GM12878 (cell line): Measurements from ENCODE around the gene ROM1. TPM values are rescaled to one million over a fixed set of nuclear protein-coding genes. Genes with fewer than 3 reads are reported as not detected.

Experiments
- ATAC-seq: fragments of 200-7000 bp; cut with Tn5 transposase; 3 replicates; pipeline ENCODE4 v1.9.1; 2020; ENCODE audit warnings: mild to moderate bottlenecking, moderate library complexity
- BruUV-seq: library from RNA; stranded (reverse); fragments of 400-500 nt; replicated peaks from 2 replicates; lab custom pipeline; 2021; lab: Mats Ljungman, UMichigan
- CTCF ChIA-PET: fragments of 300-600 bp; sonication (Branson Sonifier 250); formaldehyde crosslinking; extraction: SDS; loops from one replicate; lab custom pipeline; 2021; ENCODE audit warnings: inconsistent platforms; lab: Yijun Ruan, JAX
- POLR2A ChIA-PET: fragments of 350-600 bp; formaldehyde crosslinking; extraction: SDS; loops from one replicate; lab custom pipeline; 2021; ENCODE audit warnings: inconsistent platforms; lab: Charles Lee
- RAD21 ChIA-PET: fragments of 300-600 bp; sonication (Branson Sonifier 250); formaldehyde crosslinking; loops from one replicate; lab custom pipeline; 2023; ENCODE audit warnings: antibody characterized with exemption; ENCODE audit not compliant: unreplicated experiment; lab: Charles Lee
- SMC1A ChIA-PET: fragments of 300-600 bp; sonication (Branson Sonifier 250); formaldehyde crosslinking; loops from one replicate; lab custom pipeline; 2023; ENCODE audit not compliant: unreplicated experiment, uncharacterized antibody; lab: Charles Lee
- DNase-seq: peaks from one replicate; pipeline ENCODE4 v3.0.0-alpha.2; 2011; ENCODE audit warnings: low read depth, low spot score
- FAIRE-seq: peaks from 3 replicates; lab custom pipeline; 2011; peaks lifted over from hg19 to GRCh38; lab: Jason Lieb, UNC
- H2AFZ ChIP-seq: 2 replicates; pipeline ENCODE4 v1.6.0; 2011; ENCODE audit warnings: low read depth, low read length, control low read depth; ENCODE audit not compliant: control insufficient read depth
- H3K27ac ChIP-seq: 2 replicates; pipeline ENCODE4 v1.5.1; 2011; ENCODE audit warnings: control low read depth; ENCODE audit not compliant: control insufficient read depth, insufficient read depth
- H3K27me3 ChIP-seq, 2 experiments: replicated peaks in 1 of 2; 2 replicates each; pipeline versions ENCODE4 v1.6.0 to v1.6.1; 2011; ENCODE audit warnings: low read length in 1 of 2; ENCODE audit not compliant: control insufficient read depth in 2 of 2, insufficient read depth in 2 of 2
- H3K36me3 ChIP-seq, 2 experiments: 2 replicates each; pipeline ENCODE4 v1.5.1; 2011; ENCODE audit warnings: low read length in 1 of 2; ENCODE audit not compliant: control insufficient read depth in 2 of 2, insufficient read depth in 2 of 2
- H3K4me1 ChIP-seq: 2 replicates; pipeline ENCODE4 v1.6.1; 2011; ENCODE audit warnings: mild to moderate bottlenecking, low read length, moderate library complexity, mixed read lengths; ENCODE audit not compliant: control insufficient read depth, insufficient read depth
- H3K4me2 ChIP-seq: 2 replicates; pipeline ENCODE4 v1.6.0; 2011; ENCODE audit warnings: control low read depth; ENCODE audit not compliant: control insufficient read depth, insufficient read depth
- H3K4me3 ChIP-seq: fragments of 200-600 bp; sonication (generic); 2 replicates; pipeline ENCODE4 v1.5.1; 2016
- H3K79me2 ChIP-seq: 2 replicates; pipeline ENCODE4 v1.6.0; 2011; ENCODE audit warnings: low read length; ENCODE audit not compliant: control insufficient read depth, insufficient read depth
- H3K9ac ChIP-seq: 2 replicates; pipeline ENCODE4 v1.8.0; 2011; ENCODE audit warnings: low read length, control low read depth, mixed read lengths; ENCODE audit not compliant: control insufficient read depth, insufficient read depth
- H3K9me3 ChIP-seq: replicated peaks from 3 replicates; pipeline ENCODE4 v1.5.1; 2011; ENCODE audit warnings: mild to moderate bottlenecking, low read length; ENCODE audit not compliant: control insufficient read depth, insufficient read depth
- H4K20me1 ChIP-seq: 2 replicates; pipeline ENCODE4 v1.6.0; 2011; ENCODE audit not compliant: control insufficient read depth, insufficient read depth
- ATF2 ChIP-seq: IDR thresholded peaks from 2 replicates; pipeline ENCODE4 v1.6.1; 2012; ENCODE audit warnings: low read length, inconsistent platforms
- E2F4 ChIP-seq: IDR thresholded peaks from 2 replicates; pipeline ENCODE4 v1.6.1; 2012; ENCODE audit warnings: low read depth, low read length, improper control_type of control experiment
- MEF2B ChIP-seq: fragments of 450-650 bp; IDR thresholded peaks from 2 replicates; pipeline ENCODE4 v1.6.1; 2018; ENCODE audit warnings: mild to moderate bottlenecking, moderate library complexity; ENCODE audit not compliant: partially characterized antibody, poor library complexity, severe bottlenecking
- TBL1XR1 ChIP-seq: IDR thresholded peaks from 2 replicates; pipeline ENCODE4 v1.6.1; 2012; ENCODE audit warnings: low read depth, low read length, improper control_type of control experiment
- ZNF274 ChIP-seq: IDR thresholded peaks from one replicate; pipeline ENCODE4 v1.8.0; 2011; ENCODE audit not compliant: insufficient read length, insufficient read depth
- WGBS: methylation state at CpG from one replicate; pipeline ENCODE4 v1.1.6; 2016; ENCODE audit warnings: low lambda C conversion rate; ENCODE audit not compliant: insufficient replicate concordance, insufficient coverage; ENCODE audit errors: missing lambda C conversion rate; 5-methylcytosine and 5-hydroxymethylcytosine counted together
- in situ Hi-C: fragments of 300-500 bp; cut with MboI; formaldehyde crosslinking; loops from 9 replicates; pipeline ENCODE4 v1.14.3; 2018; ENCODE audit warnings: mixed read lengths
- intact Hi-C: fragments of 100-400 bp; cut with micrococcal nuclease; formaldehyde crosslinking; loops from one replicate; pipeline ENCODE4 v1.14.2; 2022; ENCODE audit not compliant: unreplicated experiment
- polyA plus RNA-seq, 11 experiments: library from polyadenylated mRNA; depleted of rRNA in 4 of 11; unstranded in 6 of 11; stranded (reverse) in 5 of 11; fragments of >200 nt; fragmentation: Nextera tagmentation in 4 of 11; fragmentation: Illumina TruSeq in 1 of 11; extraction: Ambion mirVana in 4 of 11; extraction: Trizol in 1 of 11; gene quantifications; 1 replicate in 1 of 11; 2 replicates in 10 of 11; pipeline versions ENCODE4 v1.2.1 to v1.2.3, GENCODE V29; 2011 to 2016; ENCODE audit warnings: inconsistent platforms in 2 of 11, missing spikeins in 2 of 11, low read depth in 1 of 11
- total RNA-seq, 4 experiments: library from RNA; depleted of rRNA in 3 of 4; stranded (reverse); fragments of >200 nt in 3 of 4; fragmentation: Illumina TruSeq in 1 of 4; extraction: Trizol in 1 of 4; gene quantifications; 2 replicates each; pipeline versions ENCODE4 v1.2.1 to v1.2.3, GENCODE V29; 2013 to 2021

The ROM1 gene
- total and polyA plus RNA-seq, 10 of the 15 experiments (the other 5 are each of a cell fraction or from before 2014, with no cell fraction given): 0.42 to 3.0 (median 1.1) TPM

- no peak for ATAC-seq
- POLR2A ChIA-PET: interaction anchor here (1.5 to 14.6 kb wide), 2 partner anchors 22 to 26 kb away, joined by 6 to 295 read pairs; partner anchors contain the start of genes B3GAT3, C11orf98, CSKMT and LBHD1
- H3K79me2 ChIP-seq: peaks cover 51% of the 10 kb centered on the region
Observed at GRCh38 chr11:62647609-62648005, 34.5 kb downstream of the ROM1 start.

More at GRCh38 chr11:62647609-62648005, 34.5 kb downstream of the ROM1 start:
- Histone ChIP-seq H2AFZ (no peak overlapping the region), H3K9me3 (no peaks in the 10 kb centered on the region), H3K4me2 (no peak overlapping the region), H3K36me3 (peaks cover 10 to 13% of the 10 kb centered on the region in 2 experiments; a peak in 3 of 4 replicates), H3K9ac (no peak overlapping the region), H3K4me3 (no peak overlapping the region), H3K4me1 (peaks cover 4% of the 10 kb centered on the region; the same call in 1 of the 2 replicates), H3K27me3 (no peaks in the 10 kb centered on the region), H3K27ac (no peak overlapping the region), H4K20me1 (no peaks in the 10 kb centered on the region; the same call in 1 of the 2 replicates)
- DNase-seq (no peak), FAIRE-seq (no peak)
- BruUV-seq: no TSS peak
- in situ Hi-C loops (no loop called here), intact Hi-C loops (loop anchor here (2.0 kb wide), 1 partner anchor 25 kb away; no protein-coding TSS in a partner anchor)
- TF ChIP-seq MEF2B (no peak), TBL1XR1 (no peak), E2F4 (no peak), ZNF274 (no peak), ATF2 (no peak)
- WGBS: 81% methylated on average over 6 of the region's 6 CpGs
- CTCF ChIA-PET: interaction anchor here (0.5 kb wide), 1 partner anchor 90 kb away, joined by 3 read pairs; no protein-coding TSS in a partner anchor
- SMC1A ChIA-PET: no interaction called here
- RAD21 ChIA-PET: interaction anchor here (1.0 kb wide), 1 partner anchor 74 kb away, joined by 4 read pairs; the partner anchor contains the start of gene EEF1G
